HG03342 (cell line): ENCODE results near the gene ELMOD3.
"Not testable (repeated sequence)": the region's sequence is repeated elsewhere in the genome, so short reads cannot be mapped to it uniquely, and the experiment has no call there.

Experiments
- ATAC-seq: cut with Tn5 transposase; IDR thresholded peaks from one replicate; pipeline ENCODE4 v1.9.1; 2021; ENCODE audit warnings: mild to moderate bottlenecking, moderate library complexity; ENCODE audit not compliant: unreplicated experiment

ELMOD3 gene

DNA sequence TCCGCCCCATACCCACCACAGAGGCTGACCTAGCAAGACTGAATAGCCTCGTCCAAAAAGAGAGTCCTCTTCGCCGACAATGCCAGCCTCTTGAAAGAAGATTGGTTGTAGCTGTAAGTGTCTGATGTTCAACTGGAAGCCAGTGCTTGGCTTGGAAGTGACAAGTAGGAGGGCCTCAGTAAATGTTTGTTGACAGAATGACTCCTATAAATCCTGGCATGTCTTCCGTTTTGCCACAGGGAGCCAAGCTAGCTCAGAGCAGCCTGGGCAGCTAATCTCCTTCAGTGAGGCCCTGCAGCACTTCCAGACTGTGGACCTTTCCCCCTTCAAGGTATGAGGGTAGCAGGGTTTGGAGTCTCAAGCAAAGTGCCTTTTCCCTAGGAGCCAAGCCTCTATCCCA, 14.9 kb downstream of the ELMOD3 start:
- ATAC-seq: no peak

GRCh38 chr2:85371045-85371444, 16.5 kb downstream of the ELMOD3 start:
- ATAC-seq: no peak

DNA sequence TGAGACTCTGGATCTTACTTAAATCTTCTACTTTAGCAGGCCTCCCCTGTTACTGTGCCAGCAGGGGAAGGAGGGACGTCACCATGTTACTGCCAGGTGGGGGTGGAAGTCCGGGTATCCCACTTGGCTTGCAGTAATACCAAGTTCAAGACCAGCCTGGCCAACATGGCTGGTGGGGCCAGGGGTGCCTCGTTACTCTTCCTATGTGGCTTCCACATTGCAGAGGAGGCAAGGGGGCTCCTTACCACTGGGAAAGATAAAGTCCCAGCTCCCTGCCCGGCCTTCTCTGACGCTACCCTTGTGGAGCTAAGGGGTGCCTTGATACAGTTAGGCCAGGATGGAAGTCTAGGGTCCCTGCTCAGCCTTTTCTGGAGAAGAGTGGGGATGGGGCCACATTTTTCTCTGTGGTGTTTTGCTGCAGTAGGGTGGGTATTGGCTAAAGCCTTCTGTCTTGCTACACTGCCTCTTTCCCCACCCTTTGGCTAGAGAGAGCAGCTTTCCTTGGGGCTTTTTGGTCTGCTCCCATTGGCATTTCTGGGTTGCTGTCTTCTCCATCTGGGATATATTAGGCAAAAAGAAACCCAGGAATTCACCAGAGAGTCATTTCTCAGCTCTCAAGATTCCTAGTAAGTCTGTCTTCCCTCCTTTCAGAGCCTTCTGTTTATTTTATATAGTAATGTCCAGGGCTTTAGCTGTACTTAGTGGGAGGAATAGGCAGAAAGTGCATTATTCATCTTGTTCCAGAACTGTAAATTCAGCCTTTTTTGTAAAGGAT, 21.9 kb downstream of the ELMOD3 start:
- ATAC-seq: no peak

- no peak for ATAC-seq
These were observed 22.5 kb downstream of the ELMOD3 start for GRCh38 chr2:85377083-85377482.

- ATAC-seq: no peak
These were observed 23.7 kb downstream of the ELMOD3 start for GRCh38 chr2:85378257-85378656.

DNA sequence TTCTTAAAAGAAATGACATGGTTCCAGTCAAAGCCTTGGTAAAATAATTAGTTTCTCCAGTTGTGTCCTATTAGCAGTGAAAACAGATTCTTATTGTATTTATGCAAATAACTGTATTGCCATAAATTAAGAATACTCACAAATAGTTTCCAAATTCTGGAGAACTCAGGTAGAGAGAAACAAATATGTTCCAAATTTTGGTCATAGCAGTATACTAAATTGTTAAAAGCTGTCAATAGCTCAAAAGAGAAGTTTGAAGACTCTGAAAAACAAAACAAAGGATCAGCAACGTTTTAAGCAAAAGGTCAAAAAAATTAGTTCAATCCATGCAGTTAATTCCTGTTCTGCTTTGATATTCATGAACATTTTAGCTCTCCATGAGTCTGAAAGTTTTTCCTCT, 25.5 kb downstream of the ELMOD3 start:
- no peak for ATAC-seq

- not testable (repeated sequence) for ATAC-seq
These were observed 28.6 kb downstream of the ELMOD3 start for GRCh38 chr2:85383151-85383550.

DNA sequence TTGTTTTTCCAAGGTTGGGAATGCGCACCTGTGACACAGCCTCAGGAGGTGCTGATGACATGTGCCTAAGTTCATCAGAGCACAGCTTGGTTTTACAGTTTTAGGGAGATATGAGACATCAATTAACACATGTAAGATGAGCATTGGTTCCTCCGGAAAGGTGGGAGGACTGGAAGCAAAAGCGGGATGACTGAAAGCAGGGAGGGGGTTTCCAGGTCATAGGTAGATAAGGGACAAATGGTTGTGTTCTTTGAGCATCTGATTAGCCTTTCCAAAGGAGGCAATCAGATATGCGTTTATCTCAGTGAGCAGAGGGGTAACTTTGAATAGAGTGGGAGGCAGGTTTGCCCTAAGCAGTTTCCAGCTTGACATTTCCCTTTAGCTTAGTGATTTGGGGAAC, 29.3 kb downstream of the ELMOD3 start:
- no peak for ATAC-seq

GRCh38 chr2:85385746-85386145, 31.2 kb downstream of the ELMOD3 start:
- no peak for ATAC-seq

DNA sequence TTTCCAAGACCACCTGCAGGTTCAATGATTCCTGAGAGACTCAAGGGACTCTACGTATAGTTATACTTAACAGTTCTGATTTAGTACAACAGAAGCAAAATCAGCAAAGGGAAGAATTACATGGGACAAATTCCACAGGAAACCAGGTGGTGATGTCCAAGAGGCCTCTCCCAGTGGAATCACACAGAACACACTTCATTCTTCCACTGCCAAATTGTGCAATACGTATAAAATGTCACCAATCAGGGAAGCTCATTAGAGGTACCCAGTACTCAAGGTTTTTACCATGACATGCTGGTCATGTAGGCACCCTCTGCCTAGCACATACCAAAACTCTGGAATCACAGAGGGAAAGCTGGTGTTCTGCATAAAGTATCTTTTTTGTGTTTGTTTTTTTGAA, 33.2 kb downstream of the ELMOD3 start:
- no peak for ATAC-seq

- no peak for ATAC-seq
These were observed 34.4 kb downstream of the ELMOD3 start for GRCh38 chr2:85388878-85389538.

- no peak for ATAC-seq
These were observed 36.5 kb downstream of the ELMOD3 start for GRCh38 chr2:85390941-85391669.

- no peak for ATAC-seq
These were observed 39.3 kb downstream of the ELMOD3 start for GRCh38 chr2:85393836-85394235.

GRCh38 chr2:85394261-85394681, 39.7 kb downstream of the ELMOD3 start:
- no peak for ATAC-seq

DNA sequence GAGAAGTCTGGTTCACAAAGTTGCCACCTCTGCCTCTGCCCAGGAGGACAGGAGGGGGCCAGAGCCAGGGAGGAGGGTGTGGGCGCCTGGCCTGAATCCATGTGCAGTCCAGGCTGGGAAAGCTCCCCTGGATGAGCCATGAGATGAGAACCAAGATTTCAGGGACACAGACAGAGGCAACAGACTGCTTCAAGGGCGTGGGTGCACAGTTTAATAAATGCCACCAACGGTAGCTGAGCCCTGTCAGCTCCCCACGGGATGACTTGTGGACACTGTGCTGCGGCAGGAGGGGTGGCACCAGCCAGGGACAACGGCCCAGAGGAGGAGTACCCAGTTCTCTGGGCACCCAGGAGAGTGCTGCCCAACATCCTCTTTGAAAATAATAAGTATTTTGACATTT, 40.4 kb downstream of the ELMOD3 start:
- ATAC-seq: no peak

DNA sequence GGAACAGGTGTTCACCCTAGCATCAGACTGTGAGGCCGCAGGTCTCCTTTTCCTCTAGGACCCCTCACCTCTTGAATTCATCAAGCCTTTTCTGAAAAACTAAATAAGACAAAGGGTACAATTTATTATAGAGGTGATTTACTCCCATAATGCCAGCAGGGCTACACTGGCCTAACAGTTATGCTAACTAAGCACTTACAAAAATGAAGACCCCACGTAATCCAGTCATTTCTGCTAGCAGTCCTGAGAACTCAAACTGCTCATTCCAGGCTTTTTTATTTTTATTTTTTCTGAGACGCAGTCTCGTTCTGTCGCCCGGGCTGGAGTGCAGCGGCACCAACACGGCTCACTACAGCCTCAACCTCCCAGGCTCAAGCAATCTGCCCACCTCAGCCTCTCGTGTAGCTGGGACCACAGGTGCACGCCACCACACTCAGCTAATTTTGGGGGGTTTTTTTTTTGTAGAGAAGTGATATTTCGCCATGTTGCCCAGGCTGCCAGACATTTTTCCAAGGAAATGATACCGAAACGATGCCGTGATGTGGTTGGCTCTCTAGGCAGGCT, 41.4 kb downstream of the ELMOD3 start:
- no peak for ATAC-seq

DNA sequence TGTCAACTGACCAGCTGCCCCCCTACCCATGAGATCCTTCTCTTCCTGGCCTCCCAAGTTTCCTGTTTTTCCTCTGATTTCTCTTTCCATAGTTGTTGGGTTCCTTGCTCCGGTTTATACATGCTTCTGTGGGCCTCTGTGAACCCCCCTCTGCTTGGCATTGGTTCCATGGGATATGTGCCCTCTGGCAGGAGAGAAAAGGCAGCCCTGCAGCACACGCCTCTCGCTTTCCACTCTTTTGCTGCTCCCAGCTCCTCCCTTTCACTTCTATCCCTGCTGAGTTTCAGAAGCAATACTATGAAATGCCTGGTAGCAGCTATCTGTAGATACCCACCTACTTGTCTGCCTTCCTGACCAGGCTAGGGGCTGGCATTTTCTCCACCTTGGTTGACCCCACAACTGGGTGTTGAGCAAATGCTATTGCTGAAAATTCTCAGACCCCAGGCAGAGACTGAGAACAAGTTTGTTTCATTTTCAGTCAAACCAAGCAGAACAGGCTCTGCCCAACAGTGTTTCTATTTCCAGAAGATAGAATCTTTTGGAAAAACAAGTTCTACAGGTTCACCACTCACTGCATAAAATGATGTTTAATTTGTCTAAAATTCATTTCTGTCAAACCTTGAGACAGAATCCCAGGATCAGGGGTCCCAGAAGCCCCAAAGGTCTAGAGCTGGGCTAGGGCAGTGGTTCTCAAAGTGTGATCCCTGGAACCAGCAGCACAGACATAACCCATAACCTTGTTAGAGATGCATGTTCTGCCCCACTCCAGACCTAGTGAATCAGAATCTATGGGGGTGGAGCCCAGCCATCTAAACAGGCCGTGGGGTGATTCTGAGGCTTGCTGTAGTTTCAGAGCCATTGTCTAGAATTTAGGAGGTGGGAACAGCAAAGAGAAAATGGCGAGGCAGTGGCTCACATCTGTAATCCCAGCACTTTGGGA, 42.2 kb downstream of the ELMOD3 start:
- ATAC-seq: no peak

GRCh38 chr2:85397925-85398331, 43.4 kb downstream of the ELMOD3 start:
- ATAC-seq: no peak

DNA sequence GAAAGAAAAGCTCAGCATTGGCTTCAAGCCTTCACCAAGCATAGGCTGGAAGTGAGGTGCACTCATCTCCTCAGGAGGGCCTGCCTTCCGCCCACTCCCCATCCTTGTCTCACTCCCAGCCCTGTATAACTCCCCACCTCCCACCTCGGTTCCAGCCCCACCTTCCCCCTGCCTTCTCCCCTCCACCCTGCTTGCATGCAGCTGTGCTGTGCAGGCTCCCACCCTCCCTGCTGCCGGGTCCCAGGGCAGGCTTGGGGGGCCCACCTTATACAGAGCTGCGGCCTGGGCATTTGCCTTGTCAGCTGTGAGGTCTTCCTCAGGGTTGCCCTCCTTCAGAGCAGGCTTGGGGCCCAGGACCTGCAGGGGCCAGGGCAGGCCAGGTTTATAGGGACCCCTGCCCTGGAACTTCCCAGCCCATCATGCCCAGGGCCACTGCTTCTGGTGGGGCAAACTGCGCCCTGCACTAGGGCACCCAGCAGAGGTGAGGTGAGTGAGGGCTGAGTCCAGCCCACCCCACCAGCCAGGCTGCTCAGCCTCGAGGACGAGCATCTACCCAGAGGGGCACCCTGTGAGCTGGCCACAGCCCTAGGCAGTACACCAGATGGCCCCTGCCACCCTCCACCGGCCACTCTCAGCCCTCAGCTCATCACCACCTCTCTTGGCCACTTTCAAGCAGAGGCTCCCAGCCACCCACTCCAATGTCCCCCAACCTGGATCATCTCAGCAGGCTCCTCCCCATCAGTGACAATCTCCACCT, 44.0 kb downstream of the ELMOD3 start:
- ATAC-seq: no peak

- ATAC-seq: no peak
These were observed 44.5 kb downstream of the ELMOD3 start for GRCh38 chr2:85399183-85399455.
